ENCODE measurements around the gene CDH2. TPM values are rescaled to one million over a fixed set of nuclear protein-coding genes. Genes with fewer than 3 reads are reported as not detected.
A peak's percentile ranks its signal among the peaks of the same experiment; 100 is the strongest.

CDH2 gene
- total RNA-seq, 1 donor from 2014 or later = 22.8 TPM

DNA sequence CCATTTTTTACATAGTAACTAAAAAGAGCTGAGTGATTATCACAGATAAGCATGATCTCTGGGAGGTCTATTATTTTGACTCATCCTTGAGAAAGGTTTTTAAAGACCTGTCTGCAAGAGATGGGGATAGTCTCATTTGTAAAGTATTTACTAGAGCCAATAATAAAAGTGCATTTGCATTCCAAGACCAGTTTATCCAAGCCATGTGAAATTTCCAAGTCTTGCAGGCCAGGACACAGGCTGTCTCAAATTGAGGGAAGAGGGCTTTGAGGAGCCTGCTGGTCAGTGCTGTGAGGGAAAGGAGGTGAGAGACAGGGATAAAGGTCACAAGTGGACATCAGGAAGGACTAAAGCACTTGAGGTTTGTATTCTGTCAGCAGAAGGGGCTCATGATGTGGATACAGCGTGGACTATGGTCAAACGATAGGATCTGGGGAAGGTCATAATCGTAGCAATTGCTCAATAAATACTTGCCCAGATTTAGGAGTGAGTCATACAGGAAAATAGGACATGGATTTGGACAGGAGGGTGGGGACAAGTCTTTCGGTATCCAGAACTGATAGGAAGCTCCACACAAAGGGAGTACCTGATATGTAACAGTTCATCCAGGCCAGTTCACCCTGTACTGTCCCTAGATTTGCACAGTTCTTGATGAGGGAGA, 6.6 kb upstream of the CDH2 start:
- Histone ChIP-seq H3K36me3 (no peaks in the 10 kb centered on the region), H3K4me3 (no peak overlapping the region), H3K27me3 (no peaks in the 10 kb centered on the region), H3K4me1 (no peaks in the 10 kb centered on the region), H3K27ac (no peak overlapping the region), H3K9me3 (no peaks in the 10 kb centered on the region)
- no peak for DNase-seq (ENCODE audit: low spot score in 2 of 2)
- intact Hi-C loops (cut with DNase I) = loop anchor here (10.0 kb wide), 1 partner anchor 579 kb away; no protein-coding TSS in a partner anchor
- no peak for TF ChIP-seq CTCF (IDR thresholded peaks at IDR 0.05)

- intact Hi-C loops (cut with DNase I) = loop anchor here (10.0 kb wide), 1 partner anchor 577 kb away; no protein-coding TSS in a partner anchor
Observed at GRCh38 chr18:28181616-28182015, 4.7 kb upstream of the CDH2 start.

GRCh38 chr18:28178720-28179119, 1.8 kb upstream of the CDH2 start:
- H3K27ac ChIP-seq = peak overlapping the region; percentile 69 to 81
- DNase-seq (ENCODE audit: low spot score in 2 of 2) = no peak
- intact Hi-C loops (cut with DNase I) = loop anchor here (2.0 to 5.0 kb wide), 4 partner anchors 64 to 989 kb away; no protein-coding TSS in a partner anchor
- H3K9me3 ChIP-seq = no peaks in the 10 kb centered on the region
- no peaks in the 10 kb centered on the region for H3K36me3 ChIP-seq
- H3K4me3 ChIP-seq = peak overlapping the region; percentile 70 to 89
- TF ChIP-seq CTCF (IDR thresholded peaks at IDR 0.05) = no peak
- H3K27me3 ChIP-seq = no peaks in the 10 kb centered on the region
- no peaks in the 10 kb centered on the region for H3K4me1 ChIP-seq

More at GRCh38 chr18:28181616-28182015, 4.7 kb upstream of the CDH2 start:
- Histone ChIP-seq H3K9me3 (no peaks in the 10 kb centered on the region), H3K4me3 (no peak overlapping the region), H3K27me3 (no peaks in the 10 kb centered on the region), H3K36me3 (no peaks in the 10 kb centered on the region), H3K4me1 (no peaks in the 10 kb centered on the region), H3K27ac (no peak overlapping the region)
- TF ChIP-seq CTCF (IDR thresholded peaks at IDR 0.05) = no peak
- DNase-seq (ENCODE audit: low spot score in 2 of 2) = no peak

- Histone ChIP-seq H3K4me1 (no peaks in the 10 kb centered on the region), H3K27me3 (no peaks in the 10 kb centered on the region), H3K4me3 (peak overlapping the region; percentile 70 to 89), H3K9me3 (no peaks in the 10 kb centered on the region), H3K36me3 (no peaks in the 10 kb centered on the region), H3K27ac (peak overlapping the region; percentile 76 to 81)
- TF ChIP-seq CTCF (IDR thresholded peaks at IDR 0.05) = no peak
- intact Hi-C loops (cut with DNase I) = loop anchor here (2.0 to 5.0 kb wide), 4 partner anchors 63 to 989 kb away; no protein-coding TSS in a partner anchor
- peak in 1 of 2 donors; percentile 72 for DNase-seq (ENCODE audit: low spot score in 2 of 2)
Observed at GRCh38 chr18:28177828-28178635, 1.1 kb upstream of the CDH2 start.

- TF ChIP-seq CTCF (IDR thresholded peaks at IDR 0.05) = no peak
- Histone ChIP-seq H3K4me3 (peak overlapping the region; percentile 70 to 89), H3K27me3 (no peaks in the 10 kb centered on the region), H3K36me3 (no peaks in the 10 kb centered on the region), H3K9me3 (no peaks in the 10 kb centered on the region), H3K27ac (peak overlapping the region; percentile 61 to 81), H3K4me1 (no peaks in the 10 kb centered on the region)
- no peak for DNase-seq (ENCODE audit: low spot score in 2 of 2)
- intact Hi-C loops (cut with DNase I) = loop anchor here (5.0 kb wide), 3 partner anchors 119 to 991 kb away; no protein-coding TSS in a partner anchor
Observed at GRCh38 chr18:28176698-28176947, 307 bp downstream of the CDH2 start.
